Activated CD8-positive, alpha-beta memory T cell treated with anti-CD3 and anti-CD28 coated beads, Interleukin-2, amount 50 U/mL, for 48 hours (primary cell): ENCODE data around the gene OR7A5.
A peak's percentile ranks its signal among the peaks of the same experiment; 100 is the strongest.

Experiments used
- DNase-seq: peaks from one replicate; pipeline ENCODE4 v3.0.0-alpha.2; 2020

Gene OR7A5

DNA sequence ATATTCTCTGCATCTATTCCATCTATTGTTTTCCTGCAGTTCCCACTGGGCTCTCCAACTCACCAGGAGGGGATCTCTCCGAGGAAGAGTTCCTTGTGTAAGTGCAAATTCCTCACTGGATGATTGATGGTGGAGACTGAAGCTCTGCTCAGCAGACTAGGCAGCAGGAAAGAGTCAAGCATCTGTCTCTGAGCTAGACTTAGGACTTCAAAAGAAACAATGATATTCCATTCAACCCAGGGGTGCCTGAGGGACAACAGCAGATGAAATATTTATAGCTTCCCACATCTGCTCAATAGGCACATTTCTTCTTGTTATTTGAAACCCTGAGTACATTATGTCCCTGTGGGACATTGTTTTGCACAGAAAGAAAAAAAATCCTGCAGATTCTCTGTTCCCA is at the start of gene OR7A5, which contains the start of gene OR7C1:
Gene OR7A5 (minus strand): TSS at position 175 of the 400 bp plus-strand sequence. CDS start 6,944 bp downstream, outside the sequence.
Gene OR7C1 (minus strand): TSS at position 175 of the 400 bp plus-strand sequence. CDS start 35,049 bp downstream, outside the sequence.
- no peak for DNase-seq

DNA sequence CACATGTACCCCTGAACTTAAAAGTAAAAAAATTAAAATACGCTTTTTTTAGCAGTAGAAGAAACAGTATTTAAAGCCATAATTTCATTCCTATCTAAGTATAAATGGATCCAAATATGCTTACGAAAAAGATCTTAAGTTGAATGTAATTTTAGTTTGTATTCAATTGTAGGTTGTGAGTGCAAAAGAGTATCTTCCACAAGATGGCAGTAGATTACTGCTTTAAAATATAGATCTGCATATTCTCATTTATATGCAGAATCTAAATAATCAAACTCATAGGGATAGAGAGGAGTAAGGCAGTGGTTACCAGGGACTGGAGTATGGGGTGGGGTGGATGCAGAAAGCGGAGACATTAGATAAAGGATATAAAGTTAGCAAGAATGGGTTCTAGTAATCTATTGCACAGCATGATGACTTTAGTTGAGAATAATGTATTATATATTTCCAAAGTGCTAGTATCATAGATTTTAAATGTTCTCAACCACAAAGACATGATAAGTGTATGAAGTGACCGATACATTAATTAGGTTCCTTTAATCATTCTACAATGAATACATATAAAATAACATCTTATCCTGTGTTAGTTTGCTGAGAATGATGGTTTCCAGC is 36.7 kb upstream of the OR7A5 start:
- DNase-seq = no peak

DNA sequence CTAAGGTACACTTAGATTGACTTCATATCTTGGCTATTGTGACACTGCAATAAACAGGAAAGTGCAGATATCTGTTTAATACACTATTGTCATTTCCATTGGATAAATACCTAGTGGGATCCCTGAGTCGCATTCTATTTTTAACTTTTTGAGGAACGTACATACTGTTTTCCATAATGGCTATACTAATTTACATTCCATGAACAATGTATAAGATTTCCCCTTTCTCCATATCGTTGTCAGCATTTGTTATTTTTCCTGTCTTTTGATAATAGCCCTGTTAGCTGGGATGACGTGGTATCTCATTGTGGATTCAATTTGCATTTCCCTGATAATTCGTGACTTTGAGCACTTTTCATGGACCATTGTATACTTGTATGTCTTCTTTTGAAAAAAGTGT is 33.5 kb upstream of the OR7A5 start:
- no peak for DNase-seq

DNA sequence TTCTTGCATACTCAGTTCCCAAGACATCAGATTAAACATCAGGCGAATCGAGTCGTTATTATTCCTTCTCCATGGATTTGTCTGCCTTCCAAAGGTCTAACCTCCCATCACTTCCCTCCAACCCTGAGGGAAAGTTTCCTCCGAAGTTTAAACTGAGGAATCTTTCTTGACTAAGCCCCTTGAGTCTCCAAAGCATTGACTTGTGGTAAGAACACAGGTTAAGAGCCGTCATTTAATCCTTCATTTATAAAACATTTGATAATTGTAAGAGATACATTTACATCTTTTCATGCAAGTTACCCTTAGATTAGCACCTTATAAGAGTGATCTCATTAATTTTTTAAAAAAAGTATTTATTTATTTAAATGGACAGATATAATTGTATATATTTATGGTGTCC is 13.8 kb upstream of the OR7A5 start, which contains the start of gene OR7A10:
Gene OR7A10 (minus strand): TSS at position 101 of the 400 bp plus-strand sequence. CDS start 7,045 bp downstream, outside the sequence.
- DNase-seq = no peak

DNA sequence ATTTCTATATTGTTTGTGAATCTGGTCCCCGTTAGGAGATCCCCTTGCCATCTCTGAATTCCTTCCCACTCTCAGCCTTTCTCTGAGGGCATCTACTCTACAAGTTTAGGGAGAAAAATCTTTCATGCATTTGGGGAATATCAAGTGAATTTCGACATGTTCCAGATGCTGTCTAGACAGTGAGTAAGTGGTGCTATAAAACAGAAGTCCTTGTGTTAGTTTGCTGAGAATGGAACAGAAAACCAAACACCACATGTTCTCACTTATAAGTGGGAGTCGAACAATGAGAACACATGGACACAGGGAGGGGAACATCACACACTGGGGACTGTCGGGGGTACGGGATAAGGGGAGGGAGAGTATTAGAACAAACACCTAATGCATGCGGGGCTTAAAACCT is 8.6 kb upstream of the OR7A5 start:
- no peak for DNase-seq

DNA sequence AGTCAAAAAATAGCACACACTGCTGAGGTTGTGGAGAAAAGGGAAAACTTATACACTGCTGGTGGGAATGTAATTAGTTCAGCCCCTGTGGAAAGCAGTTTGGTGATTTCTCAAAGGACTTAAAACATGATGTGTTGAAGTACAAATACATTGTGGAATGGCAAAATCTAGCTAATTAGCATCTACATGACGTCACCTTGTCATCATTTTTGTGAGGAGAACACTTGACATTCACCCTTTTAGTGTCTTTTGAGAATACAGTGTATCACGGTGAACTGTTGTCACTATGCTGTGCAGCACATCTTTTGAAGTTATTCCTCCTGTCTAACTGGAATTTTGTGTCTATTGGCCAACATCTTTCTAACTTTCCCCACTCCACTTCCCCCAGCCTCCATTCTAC is 8.2 kb upstream of the OR7A5 start:
- no peak for DNase-seq

DNA sequence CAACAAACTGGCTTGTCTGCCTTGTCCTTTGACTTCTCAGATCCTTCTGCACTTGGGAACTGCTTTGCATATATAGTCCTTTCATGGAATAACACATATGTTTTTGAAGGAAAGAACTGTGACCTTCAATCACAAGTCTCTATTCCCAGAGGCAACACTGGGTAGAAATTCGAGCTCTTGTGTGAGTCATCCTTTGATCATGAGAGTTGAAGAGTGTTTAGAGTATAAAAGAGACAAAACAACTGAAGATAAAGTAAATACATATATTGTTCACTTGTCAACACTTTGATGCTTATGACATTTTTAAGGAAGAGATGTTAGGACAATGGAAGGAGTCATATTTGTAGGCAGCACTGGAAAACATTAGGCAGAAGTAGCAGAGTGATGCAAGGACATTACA is 5.2 kb upstream of the OR7A5 start:
- no peak for DNase-seq

DNA sequence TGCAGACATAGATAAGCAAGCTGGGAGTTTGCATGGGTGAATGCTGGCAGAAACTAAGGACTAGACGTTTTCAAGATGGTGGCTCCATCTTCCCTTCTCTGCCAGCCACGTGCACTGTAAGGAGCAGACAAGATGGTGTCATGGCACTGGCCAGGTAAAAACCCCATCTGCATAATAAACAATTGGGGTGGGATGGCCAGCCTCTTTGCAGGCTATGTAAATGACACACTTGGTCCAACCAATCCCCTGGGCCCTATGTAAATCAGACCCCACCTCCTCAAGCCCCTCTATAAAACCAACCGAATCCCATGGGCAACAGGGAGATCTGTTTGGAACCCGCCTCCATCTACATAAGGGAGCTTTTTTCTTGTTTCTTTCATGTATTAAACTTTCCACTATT is 2.4 kb upstream of the OR7A5 start:
- no peak for DNase-seq

DNA sequence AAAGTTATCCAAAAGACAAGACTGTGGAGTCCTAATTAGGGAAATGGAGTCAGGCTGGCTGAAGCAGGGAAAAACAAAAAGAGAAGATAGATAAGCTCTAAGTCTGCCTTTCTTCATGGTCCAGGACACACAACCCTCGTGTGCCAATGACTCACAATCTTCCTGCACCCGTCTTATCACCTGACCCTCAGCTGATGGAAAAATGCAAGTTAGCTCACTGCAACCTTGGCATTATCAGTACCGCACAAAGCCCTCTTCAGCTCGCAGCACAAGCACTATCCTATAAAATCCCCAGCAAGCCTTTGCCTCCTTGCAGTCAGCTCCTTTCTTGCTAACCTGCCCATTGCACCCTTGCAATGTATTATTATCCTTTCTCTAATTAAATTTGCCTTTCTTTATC is 4.3 kb downstream of the OR7A5 start:
- DNase-seq = no peak

DNA sequence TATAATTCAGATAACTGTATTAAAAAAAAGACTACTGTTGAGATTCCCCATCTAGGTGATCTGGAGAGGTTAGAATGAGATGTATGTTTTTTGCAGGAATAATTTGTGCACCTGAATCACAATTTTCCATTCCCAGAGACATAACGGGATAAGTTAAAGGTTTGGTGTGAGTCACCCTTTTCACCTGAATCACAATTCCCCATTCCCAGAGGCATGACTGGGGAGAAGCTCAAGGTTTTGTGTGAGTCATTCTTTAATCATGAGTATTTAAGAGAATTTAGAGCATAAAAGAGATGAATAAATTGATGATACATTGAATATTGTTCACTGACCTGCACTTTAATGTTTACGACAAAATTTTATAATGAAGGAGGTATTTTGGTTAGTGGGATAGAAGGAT is 9.0 kb downstream of the OR7A5 start:
- DNase-seq = no peak

DNA sequence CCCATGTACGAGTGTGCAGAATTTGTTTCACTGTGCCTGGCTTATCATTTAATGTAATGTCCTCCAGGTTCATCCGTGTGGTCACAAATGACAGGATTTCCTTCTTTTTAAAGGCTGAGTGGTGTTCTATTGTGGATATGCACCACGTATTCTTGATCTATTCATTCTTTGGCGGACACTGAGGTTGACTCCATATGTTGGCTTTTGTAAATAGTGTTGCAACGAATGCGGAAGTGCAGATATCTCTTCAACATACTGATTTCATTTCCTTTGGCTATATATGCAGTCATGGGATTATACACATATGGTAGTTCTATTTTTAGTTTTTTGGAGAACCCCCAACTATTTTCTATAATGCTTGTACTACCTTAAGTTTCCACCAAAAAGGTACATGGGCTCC is 13.0 kb downstream of the OR7A5 start:
- DNase-seq = no peak

DNA sequence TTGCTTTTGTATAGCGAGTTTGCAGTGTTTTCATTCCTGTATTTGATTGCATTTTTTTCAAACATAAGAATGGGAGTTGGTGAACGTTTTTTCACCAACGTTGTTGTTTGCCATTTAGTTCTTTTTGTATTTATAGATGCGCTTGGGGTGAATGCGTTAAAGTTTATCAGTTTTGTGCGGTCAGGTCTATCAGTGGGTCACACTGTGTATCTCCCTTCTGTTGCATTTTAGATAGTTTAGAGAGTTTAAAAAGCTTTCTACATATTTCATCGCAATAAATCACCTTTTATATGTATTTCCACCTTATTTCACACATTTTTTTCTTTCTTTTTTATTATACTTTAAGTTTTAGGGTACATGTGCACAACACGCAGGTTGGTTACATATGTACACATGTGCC is 16.4 kb downstream of the OR7A5 start:
- DNase-seq = no peak

DNA sequence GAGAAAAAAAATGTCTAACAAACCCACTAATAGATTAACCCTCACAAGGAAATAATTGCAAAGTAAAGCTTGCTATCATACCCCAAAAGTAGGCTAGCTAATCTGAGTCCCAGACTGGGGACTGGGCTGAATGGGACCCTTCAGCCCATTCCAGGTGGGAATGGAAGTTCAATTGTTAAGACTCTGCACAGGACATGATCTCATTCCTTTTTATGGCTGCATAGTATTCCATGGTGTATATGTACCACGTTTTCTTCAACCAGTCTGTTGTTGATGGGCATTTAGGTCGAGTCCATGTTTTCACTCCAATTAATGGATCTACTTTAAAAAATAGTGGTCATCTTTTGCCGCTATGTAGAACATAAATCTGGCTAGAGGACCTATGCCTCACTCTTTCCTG is 17.9 kb downstream of the OR7A5 start:
- DNase-seq = no peak

DNA sequence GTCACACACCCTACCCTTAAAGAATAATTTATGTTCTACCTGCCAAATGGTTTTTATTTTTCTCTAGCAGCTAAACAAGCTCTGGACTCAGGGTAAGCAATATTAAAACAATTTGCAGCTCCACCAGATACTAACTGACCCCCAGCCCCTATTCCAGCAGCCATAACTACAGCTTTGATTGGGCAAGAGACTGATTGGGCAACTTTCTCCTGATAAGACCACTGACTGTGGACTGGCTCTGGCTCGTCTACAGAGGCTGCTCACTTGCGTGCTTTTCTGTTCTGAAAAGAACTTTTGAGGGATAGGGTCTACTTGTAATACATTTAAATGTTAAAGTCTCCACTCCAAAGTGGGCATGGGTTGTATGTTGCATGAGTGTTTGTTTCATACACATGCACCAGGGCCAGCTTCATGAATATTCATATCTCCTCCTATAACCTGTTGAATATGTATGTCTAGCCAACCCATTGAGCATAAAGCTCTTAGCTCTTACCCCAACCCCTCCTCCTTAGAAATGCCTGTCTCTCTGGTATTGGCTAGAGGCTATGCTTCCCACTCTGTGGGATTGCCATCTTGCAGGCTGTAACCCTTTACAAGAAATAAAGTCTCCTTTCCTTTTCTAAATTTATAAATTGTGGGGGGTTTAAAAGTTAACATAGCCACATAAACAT is 19.9 kb downstream of the OR7A5 start:
- no peak for DNase-seq

DNA sequence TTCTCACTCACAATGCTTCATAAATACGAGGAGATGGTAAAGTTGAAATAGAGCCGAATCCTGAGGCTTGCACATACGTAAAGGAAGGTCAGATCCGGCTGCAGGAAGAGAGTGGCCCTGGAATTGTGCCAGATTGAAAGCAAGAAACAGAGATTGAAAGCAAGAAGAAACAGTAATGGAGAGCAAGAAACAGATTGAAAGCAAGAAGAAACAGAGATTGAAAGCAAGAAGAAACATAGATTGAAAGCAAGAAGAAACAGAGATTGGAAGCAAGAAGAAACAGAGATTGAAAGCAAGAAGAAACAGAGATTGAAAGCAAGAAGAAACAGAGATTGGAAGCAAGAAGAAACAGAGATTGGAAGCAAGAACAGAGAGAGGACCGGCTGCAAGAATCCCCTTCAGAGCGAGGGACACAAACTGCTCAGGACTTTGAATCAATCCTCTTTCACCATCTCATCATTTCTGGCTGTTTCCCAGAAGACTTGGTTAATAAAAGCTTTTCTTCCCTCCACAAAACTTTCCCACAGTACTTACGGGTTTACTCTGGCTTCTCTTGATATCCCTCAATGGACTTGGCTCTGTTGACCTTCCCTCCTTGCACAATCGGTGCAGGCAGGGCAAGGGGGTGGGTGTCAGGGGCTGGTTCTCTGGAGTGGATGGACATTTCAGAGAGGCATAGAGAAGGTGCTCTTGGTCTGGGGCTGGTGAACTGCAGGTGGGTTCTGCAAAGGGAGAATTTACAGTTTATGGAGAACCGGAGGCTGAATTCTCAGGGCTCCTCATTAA is 25.5 kb downstream of the OR7A5 start:
- no peak for DNase-seq

DNA sequence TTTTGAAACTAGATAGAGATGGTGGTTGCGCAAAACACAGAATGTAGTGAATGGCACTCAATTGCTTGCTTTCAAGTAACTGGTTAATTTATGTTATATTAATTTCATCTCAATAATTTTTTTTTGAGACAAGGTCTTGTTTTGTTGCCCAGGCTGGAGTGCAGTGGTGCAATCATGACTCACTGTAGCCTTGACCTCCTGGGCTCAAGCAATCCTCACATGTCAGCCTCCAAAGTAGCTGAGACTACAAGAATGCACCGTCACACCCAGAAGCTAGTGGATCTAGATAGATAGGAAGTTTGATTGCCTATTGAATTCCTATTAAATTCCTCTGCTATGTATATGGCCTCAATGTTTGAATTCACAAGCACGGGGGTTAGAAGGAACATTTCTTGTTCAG is 30.2 kb downstream of the OR7A5 start:
- DNase-seq = no peak

DNA sequence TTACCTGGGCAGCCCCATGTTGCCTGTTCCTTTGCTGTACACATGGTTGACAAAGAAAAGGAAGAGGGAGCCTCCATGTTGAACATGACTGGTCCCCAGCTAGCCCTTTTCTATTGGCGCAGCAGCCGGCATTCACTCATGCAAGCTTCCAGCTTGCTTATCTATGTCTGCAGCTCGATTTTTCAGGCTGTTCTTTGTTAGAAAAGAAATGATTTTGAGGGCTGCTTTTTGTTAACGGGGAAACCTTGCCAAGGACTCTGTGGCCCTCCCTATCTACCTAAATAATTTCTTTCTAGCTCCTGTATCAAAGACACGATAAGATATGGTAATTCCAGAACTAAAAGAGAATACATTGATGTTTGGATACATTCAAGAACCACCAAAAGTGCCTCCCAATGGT is 36.2 kb downstream of the OR7A5 start:
- no peak for DNase-seq

DNA sequence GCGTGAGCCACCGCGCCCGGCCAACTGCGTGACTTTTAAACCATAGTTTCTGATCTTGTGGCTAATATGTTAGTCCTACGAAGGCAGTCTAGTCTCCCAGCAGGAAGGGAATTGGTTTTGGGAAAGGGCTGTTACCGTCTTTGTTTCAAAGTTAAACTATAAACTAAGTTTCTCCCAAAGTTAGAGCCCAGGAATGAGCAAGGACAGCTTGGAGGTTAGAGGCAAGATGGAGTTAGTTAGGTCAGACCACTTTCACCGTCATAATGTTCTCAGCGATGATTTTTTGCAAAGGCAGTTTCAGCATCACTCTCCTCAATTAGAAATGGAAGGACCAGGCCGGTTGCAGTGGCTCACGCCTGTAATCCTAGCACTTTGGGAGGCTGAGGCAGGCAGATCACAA is 39.0 kb downstream of the OR7A5 start:
- no peak for DNase-seq

DNA sequence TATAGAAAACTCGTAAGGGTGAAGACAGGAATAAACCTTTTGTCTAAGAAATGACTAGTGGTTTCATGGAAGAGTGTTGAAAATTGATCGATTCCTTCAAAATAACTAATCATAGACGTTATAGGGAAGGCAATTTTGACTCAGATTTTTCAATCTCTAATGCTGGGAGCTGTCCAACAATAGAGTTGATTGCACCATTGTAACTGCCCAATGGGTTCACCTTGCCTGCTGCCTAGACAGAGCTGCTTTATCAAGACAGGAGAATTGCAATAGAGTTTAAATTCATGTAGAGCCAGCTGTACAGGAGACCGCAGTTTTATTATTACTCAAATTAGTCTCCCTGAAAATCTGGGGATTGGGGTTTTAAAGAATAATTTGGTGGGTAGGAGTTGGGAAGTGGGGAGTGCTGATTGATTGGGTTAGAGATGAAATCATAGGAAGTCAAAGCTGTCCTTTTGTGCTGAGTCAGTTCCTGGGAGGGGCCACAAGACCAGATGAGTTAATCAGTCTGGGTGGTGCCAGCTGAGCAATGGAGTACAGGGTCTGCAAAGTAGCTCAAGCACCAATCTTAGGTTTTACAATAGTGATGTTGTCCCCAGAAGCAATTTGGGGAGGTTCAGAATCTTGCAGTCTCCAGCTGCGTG is 39.8 kb downstream of the OR7A5 start:
- no peak for DNase-seq

DNA sequence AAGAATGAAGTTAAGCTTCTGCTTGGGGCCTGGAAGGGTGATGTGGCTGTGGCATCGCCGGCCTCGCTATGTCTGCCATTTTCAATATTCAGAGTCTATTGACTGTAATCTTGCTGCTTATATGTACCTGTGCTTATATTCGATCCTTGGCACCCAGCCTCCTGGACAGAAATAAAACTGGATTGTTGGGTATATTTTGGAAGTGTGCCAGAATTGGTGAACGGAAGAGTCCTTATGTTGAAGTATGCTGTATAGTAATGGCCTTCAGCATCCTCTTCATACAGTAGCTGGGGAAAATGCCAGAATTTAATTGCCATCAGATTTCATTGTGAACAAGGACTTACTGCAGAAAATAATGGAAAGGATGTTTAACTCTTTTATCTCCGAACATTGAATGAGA is 42.7 kb downstream of the OR7A5 start:
- DNase-seq = peak; percentile 2

DNA sequence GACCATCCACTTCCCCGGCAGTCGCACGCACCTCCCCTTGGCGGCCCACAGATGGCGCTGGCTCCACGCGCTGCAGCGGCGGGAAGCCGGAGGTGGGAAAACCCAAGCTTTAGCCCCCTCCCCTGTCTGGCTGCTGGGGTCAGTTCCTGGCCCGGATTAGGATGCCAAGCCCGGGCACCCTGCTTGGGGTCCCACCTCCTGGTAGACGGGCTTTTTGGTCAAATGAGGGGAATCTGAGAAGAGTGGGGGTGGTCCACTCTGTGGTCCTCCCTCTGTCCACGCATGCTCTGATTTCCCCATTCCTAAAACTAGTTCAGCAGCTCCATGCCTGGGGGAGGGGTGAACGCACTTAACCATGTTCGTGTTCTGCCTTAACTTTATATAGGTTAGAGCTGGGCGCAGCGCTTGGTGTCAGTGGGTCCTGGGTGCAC is 48.5 kb downstream of the OR7A5 start:
- DNase-seq = peak; percentile 73

DNA sequence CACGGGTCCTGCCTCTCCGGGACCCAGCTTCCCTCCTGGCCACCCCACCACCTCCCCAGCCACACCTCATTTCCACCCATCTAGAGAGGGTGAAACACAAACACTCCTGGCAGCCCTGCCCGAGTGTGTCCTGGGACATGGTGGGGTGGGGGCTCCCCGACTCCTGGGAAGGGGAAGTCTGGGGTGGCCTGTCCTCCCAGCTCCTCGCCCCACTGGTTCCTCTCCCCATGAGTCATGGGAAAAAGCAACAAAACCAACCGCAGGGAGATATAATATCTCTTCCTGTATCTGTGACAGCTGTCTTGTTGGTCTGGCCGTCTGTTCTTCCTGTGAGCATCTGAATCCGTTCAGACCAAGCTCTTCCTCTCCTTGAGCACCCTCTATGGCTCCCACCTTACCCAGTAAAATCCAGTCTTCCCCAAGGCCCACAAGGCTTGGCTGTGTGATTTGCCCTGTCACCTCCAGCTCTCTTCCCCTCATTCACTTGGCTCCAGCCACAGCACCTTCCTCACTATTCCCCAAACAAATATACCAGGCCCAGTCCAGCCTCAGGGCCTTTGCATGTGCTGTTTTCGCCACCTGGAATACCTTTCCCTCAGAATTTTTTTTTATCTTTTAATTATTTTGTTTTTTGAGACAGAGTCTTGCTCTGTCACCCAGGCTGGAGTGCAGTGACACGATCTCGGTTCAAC is 49.7 kb downstream of the OR7A5 start:
- DNase-seq = peak; percentile 53

DNA sequence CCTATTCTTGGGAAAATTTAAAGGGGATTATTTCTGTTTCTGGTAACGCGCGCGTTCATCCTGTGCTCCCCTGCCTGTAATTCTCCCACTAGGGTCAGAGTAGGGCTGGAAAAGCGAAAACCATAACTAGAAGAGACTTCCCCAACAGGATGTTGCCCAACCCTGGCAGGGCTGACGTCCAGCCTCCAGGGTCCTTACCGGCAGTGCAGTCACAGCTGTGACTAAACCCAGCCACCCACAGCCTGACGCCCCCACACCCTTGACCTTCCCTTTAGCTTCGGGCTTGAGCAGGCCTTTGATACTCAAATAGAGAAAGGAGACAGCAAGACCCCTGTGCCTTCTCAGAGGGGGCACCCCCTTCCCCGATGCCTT is 50.3 kb downstream of the OR7A5 start:
- peak; percentile 67 for DNase-seq
